ENCODE data around the gene SESN2. TPM values are rescaled to one million over a fixed set of nuclear protein-coding genes. Genes with fewer than 3 reads are reported as not detected.

SESN2 gene
- total RNA-seq, 1 experiment from 2014 or later, result 36.8 TPM

DNA sequence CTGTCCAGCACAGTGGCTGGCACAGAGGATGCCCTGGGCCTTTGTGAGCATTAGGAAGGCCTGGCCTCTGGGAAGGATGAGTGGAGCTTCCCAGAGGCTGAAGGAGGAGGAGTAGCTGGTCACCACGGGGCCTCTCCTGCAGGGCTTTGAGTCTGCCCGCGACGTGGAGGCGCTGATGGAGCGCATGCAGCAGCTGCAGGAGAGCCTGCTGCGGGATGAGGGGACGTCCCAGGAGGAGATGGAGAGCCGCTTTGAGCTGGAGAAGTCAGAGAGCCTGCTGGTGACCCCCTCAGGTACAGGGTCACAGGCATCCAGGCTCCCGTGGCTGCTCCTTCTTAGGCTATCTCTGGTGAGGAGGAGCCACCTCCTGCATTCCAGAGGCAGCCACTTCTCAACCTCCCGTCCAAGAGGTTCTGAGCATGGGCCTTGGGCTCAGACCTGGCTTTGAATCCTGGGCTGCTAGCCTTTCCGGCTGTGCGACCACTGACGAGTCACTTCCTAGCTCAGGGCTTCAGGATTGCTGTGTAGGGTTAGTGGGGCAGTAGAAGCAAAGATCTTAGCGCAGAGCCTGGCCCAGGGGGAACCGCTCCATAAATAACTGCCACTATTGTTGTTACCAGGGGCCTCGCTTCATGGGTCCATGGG is 14.0 kb downstream of the SESN2 start:
- no peaks in the 10 kb centered on the region for H3K9me3 ChIP-seq (ENCODE audit: control insufficient read depth in 1 of 2, insufficient read depth in 1 of 2, low read depth in 1 of 2, low read length in 2 of 2)
- BruUV-seq (replicated peaks), result no TSS peak
- CTCF ChIA-PET, result no interaction called here
- DNase-seq (ENCODE audit: low read depth, low spot score), result no peak
- intact Hi-C loops (cut with micrococcal nuclease), result no loop called here
- H3K4me2 ChIP-seq (ENCODE audit: low read length), result no peak overlapping the region
- peak; percentile 32; the same call in 1 of the 2 replicates for TF ChIP-seq POLR2AphosphoS5 (IDR thresholded peaks at IDR 0.05; ENCODE audit: low read depth, low read length)
- TF ChIP-seq, protein P1, sequence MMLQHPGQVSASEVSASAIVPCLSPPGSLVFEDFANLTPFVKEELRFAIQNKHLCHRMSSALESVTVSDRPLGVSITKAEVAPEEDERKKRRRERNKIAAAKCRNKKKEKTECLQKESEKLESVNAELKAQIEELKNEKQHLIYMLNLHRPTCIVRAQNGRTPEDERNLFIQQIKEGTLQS (IDR thresholded peaks at IDR 0.05), result no peak
- H3K27ac ChIP-seq (ENCODE audit: low read depth, low read length), result no peak overlapping the region
- no peaks in the 10 kb centered on the region for H3K4me1 ChIP-seq (ENCODE audit: control insufficient read depth in 1 of 2, insufficient read depth in 2 of 2, low read length in 2 of 2)
- no peaks in the 10 kb centered on the region for H4K20me1 ChIP-seq (ENCODE audit: insufficient read depth)
- H3K4me3 ChIP-seq (replicated peaks in 1 of 2; ENCODE audit: low read depth in 1 of 2, low read length in 2 of 2), result no peak overlapping the region
- H3K36me3 ChIP-seq (ENCODE audit: control insufficient read depth in 1 of 2, insufficient read depth in 2 of 2, low read length in 2 of 2), result peaks cover 14 to 15% of the 10 kb centered on the region in 2 experiments
- no peak overlapping the region for H3K9ac ChIP-seq (ENCODE audit: low read length)
- POLR2A ChIA-PET, result no interaction called here
- RAD21 ChIA-PET (ENCODE audit: low non-redundant PET in 1 of 2, low total read pairs in 2 of 2, uncharacterized antibody in 2 of 2, unreplicated experiment in 2 of 2), result no interaction called here
- H3K9me2 ChIP-seq (ENCODE audit: insufficient read depth), result no peaks in the 10 kb centered on the region
- peaks cover 7% of the 10 kb centered on the region; the same call in 1 of the 2 replicates for H3K79me2 ChIP-seq (ENCODE audit: insufficient read depth, low read length)
- no peaks in the 10 kb centered on the region for H3K27me3 ChIP-seq (ENCODE audit: insufficient read depth, low read length)
- no peak overlapping the region for H2AFZ ChIP-seq (ENCODE audit: low read depth, low read length, poor library complexity, severe bottlenecking)
- ATAC-seq, result peak; percentile 22; the same call in 1 of the 2 replicates

DNA sequence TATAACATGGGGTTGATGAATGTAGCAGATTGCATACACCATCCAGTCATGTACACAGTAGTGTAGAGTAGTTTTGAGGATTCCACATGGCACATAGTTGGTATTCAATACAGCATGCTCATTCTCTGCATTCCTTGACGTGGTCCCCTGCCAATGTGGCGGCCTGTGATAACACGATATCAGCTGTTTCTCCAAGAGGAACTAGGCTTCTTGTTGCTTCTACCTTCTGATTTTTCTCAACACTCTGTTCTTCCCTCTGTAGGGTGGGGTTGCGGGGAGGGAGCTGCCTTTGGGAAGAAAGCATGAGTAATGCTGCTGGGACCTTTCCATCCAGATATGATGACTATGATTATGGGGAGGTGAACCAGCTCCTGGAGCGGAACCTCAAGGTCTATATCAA is 19.4 kb downstream of the SESN2 start:
- Histone ChIP-seq H3K36me3 (ENCODE audit: control insufficient read depth in 1 of 2, insufficient read depth in 2 of 2, low read length in 2 of 2) (peaks cover 8 to 25% of the 10 kb centered on the region in 2 experiments; a peak in 3 of 4 replicates), H3K9ac (ENCODE audit: low read length) (no peak overlapping the region), H3K9me3 (ENCODE audit: control insufficient read depth in 1 of 2, insufficient read depth in 1 of 2, low read depth in 1 of 2, low read length in 2 of 2) (no peaks in the 10 kb centered on the region), H3K4me3 (replicated peaks in 1 of 2; ENCODE audit: low read depth in 1 of 2, low read length in 2 of 2) (no peak overlapping the region), H3K9me2 (ENCODE audit: insufficient read depth) (no peaks in the 10 kb centered on the region), H2AFZ (ENCODE audit: low read depth, low read length, poor library complexity, severe bottlenecking) (no peak overlapping the region), H3K4me2 (ENCODE audit: low read length) (no peak overlapping the region), H3K4me1 (ENCODE audit: control insufficient read depth in 1 of 2, insufficient read depth in 2 of 2, low read length in 2 of 2) (no peaks in the 10 kb centered on the region), H3K79me2 (ENCODE audit: insufficient read depth, low read length) (no peaks in the 10 kb centered on the region), H3K27ac (ENCODE audit: low read depth, low read length) (no peak overlapping the region), H3K27me3 (ENCODE audit: insufficient read depth, low read length) (no peaks in the 10 kb centered on the region), H4K20me1 (ENCODE audit: insufficient read depth) (no peaks in the 10 kb centered on the region)
- intact Hi-C loops (cut with micrococcal nuclease), result no loop called here
- POLR2A ChIA-PET, result interaction anchor here (1.4 kb wide), 1 partner anchor 13 kb away, joined by 5 read pairs; no protein-coding TSS in a partner anchor
- TF ChIP-seq POLR2A (IDR thresholded peaks at IDR 0.05; ENCODE audit: borderline replicate concordance, extremely low read depth, insufficient read depth, insufficient read length) (no peak), ELF1 (IDR thresholded peaks at IDR 0.05; ENCODE audit: borderline replicate concordance, low read depth) (no peak), EZH2phosphoT487 (IDR thresholded peaks at IDR 0.05; ENCODE audit: borderline replicate concordance) (no peak), FOSL1 (IDR thresholded peaks at IDR 0.05; ENCODE audit: low read depth) (no peak), POLR2AphosphoS5 (IDR thresholded peaks at IDR 0.05; ENCODE audit: low read depth, low read length) (no peak), SRF (IDR thresholded peaks at IDR 0.05; ENCODE audit: low read depth) (no peak)
- TF ChIP-seq, protein P2, sequence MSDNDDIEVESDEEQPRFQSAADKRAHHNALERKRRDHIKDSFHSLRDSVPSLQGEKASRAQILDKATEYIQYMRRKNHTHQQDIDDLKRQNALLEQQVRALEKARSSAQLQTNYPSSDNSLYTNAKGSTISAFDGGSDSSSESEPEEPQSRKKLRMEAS (IDR thresholded peaks at IDR 0.05), result no peak
- TF ChIP-seq, protein P3, sequence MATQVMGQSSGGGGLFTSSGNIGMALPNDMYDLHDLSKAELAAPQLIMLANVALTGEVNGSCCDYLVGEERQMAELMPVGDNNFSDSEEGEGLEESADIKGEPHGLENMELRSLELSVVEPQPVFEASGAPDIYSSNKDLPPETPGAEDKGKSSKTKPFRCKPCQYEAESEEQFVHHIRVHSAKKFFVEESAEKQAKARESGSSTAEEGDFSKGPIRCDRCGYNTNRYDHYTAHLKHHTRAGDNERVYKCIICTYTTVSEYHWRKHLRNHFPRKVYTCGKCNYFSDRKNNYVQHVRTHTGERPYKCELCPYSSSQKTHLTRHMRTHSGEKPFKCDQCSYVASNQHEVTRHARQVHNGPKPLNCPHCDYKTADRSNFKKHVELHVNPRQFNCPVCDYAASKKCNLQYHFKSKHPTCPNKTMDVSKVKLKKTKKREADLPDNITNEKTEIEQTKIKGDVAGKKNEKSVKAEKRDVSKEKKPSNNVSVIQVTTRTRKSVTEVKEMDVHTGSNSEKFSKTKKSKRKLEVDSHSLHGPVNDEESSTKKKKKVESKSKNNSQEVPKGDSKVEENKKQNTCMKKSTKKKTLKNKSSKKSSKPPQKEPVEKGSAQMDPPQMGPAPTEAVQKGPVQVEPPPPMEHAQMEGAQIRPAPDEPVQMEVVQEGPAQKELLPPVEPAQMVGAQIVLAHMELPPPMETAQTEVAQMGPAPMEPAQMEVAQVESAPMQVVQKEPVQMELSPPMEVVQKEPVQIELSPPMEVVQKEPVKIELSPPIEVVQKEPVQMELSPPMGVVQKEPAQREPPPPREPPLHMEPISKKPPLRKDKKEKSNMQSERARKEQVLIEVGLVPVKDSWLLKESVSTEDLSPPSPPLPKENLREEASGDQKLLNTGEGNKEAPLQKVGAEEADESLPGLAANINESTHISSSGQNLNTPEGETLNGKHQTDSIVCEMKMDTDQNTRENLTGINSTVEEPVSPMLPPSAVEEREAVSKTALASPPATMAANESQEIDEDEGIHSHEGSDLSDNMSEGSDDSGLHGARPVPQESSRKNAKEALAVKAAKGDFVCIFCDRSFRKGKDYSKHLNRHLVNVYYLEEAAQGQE (IDR thresholded peaks at IDR 0.05; ENCODE audit: low read depth), result no peak
- TF ChIP-seq, protein P1 (IDR thresholded peaks at IDR 0.05), result no peak
- CTCF ChIA-PET, result no interaction called here
- no TSS peak for BruUV-seq (replicated peaks)
- no peak for ATAC-seq
- RAD21 ChIA-PET (ENCODE audit: low non-redundant PET in 1 of 2, low total read pairs in 2 of 2, uncharacterized antibody in 2 of 2, unreplicated experiment in 2 of 2), result no interaction called here
- DNase-seq (ENCODE audit: low read depth, low spot score), result no peak
